Suppressor macrophage treated with lipopolysaccharide for 4 hours (primary cell): ENCODE data around the gene APOBEC4.
A peak's percentile ranks its signal among the peaks of the same experiment; 100 is the strongest.

Experiments
- DNase-seq: peaks from one replicate; pipeline ENCODE4 v3.0.0-alpha.2; 2020

Gene APOBEC4

GRCh38 chr1:183674339-183674738 is 21.2 kb upstream of the APOBEC4 start:
- DNase-seq = no peak

- no peak for DNase-seq
These were observed 20.6 kb upstream of the APOBEC4 start for GRCh38 chr1:183673605-183674323.

GRCh38 chr1:183670169-183670568 is 17.1 kb upstream of the APOBEC4 start:
- no peak for DNase-seq

GRCh38 chr1:183656355-183656754 is 3.2 kb upstream of the APOBEC4 start:
- no peak for DNase-seq

- peak; percentile 88 for DNase-seq
These were observed 2.5 kb upstream of the APOBEC4 start for GRCh38 chr1:183655562-183656075.

GRCh38 chr1:183654706-183655105 is 1.6 kb upstream of the APOBEC4 start:
- no peak for DNase-seq

GRCh38 chr1:183653876-183654451 is 848 bp upstream of the APOBEC4 start:
- no peak for DNase-seq

- no peak for DNase-seq
These were observed 312 bp upstream of the APOBEC4 start for GRCh38 chr1:183653462-183653794.

GRCh38 chr1:183652107-183652506 is 1.0 kb downstream of the APOBEC4 start:
- no peak for DNase-seq

GRCh38 chr1:183651612-183652011 is 1.5 kb downstream of the APOBEC4 start:
- no peak for DNase-seq

GRCh38 chr1:183648042-183648441 is 5.1 kb downstream of the APOBEC4 start:
- DNase-seq = no peak

GRCh38 chr1:183646776-183647175 is 6.3 kb downstream of the APOBEC4 start:
- peak; percentile 12 for DNase-seq

- DNase-seq = no peak
These were observed 7.6 kb downstream of the APOBEC4 start for GRCh38 chr1:183645531-183645930.

GRCh38 chr1:183642166-183642565 is 10.9 kb downstream of the APOBEC4 start:
- DNase-seq = no peak

- no peak for DNase-seq
These were observed 12.9 kb downstream of the APOBEC4 start for GRCh38 chr1:183640193-183640592.

GRCh38 chr1:183638649-183639387 is 14.3 kb downstream of the APOBEC4 start:
- peak; percentile 22 for DNase-seq

- no peak for DNase-seq
These were observed 16.3 kb downstream of the APOBEC4 start for GRCh38 chr1:183636783-183637182.

GRCh38 chr1:183636334-183636682 is 16.8 kb downstream of the APOBEC4 start:
- no peak for DNase-seq

GRCh38 chr1:183635606-183636333 is 17.3 kb downstream of the APOBEC4 start, which contains the start of gene ARPC5:
ARPC5 (minus strand) TSS chr1:183635783; CDS start chr1:183635659, 124 bp downstream.
- DNase-seq = peak; percentile 100

GRCh38 chr1:183635099-183635605 is 18.0 kb downstream of the APOBEC4 start:
- DNase-seq = peak; percentile 46

GRCh38 chr1:183634429-183635065 is 18.6 kb downstream of the APOBEC4 start:
- peak; percentile 68 for DNase-seq

- DNase-seq = peak; percentile 65
These were observed 19.3 kb downstream of the APOBEC4 start for GRCh38 chr1:183633676-183634343.
